ENCODE data around the gene MSX1. TPM values are rescaled to one million over a fixed set of nuclear protein-coding genes. Genes with fewer than 3 reads are reported as not detected.

MSX1 gene
- total RNA-seq, 2 experiments from 2014 or later, result not detected

GRCh38 chr4:4899202-4899925 lies 39.9 kb downstream of the MSX1 start:
- ChIA-PET CTCF (no interaction called here), POLR2A (no interaction called here)
- H3K27me3 Mint-ChIP-seq, result peaks cover 3% of the 10 kb centered on the region

GRCh38 chr4:4901877-4902276 lies 42.4 kb downstream of the MSX1 start:
- no peaks in the 10 kb centered on the region for H3K9me3 Mint-ChIP-seq
- H3K4me1 Mint-ChIP-seq, result no peaks in the 10 kb centered on the region
- DNase-seq, result no peak
- POLR2A ChIA-PET, result no interaction called here
- no peak overlapping the region for H3K27ac Mint-ChIP-seq
- H3K36me3 Mint-ChIP-seq (ENCODE audit: low read depth), result no peaks in the 10 kb centered on the region
- H3K27me3 Mint-ChIP-seq, result peaks cover 6% of the 10 kb centered on the region
- no peak overlapping the region for H3K4me3 Mint-ChIP-seq
- CTCF ChIA-PET, result no interaction called here

More at GRCh38 chr4:4899202-4899925, 39.9 kb downstream of the MSX1 start:
- no peak overlapping the region for H3K4me3 Mint-ChIP-seq
- H3K36me3 Mint-ChIP-seq (ENCODE audit: low read depth), result no peaks in the 10 kb centered on the region
- no peak overlapping the region for H3K27ac Mint-ChIP-seq
- H3K9me3 Mint-ChIP-seq, result no peaks in the 10 kb centered on the region
- H3K4me1 Mint-ChIP-seq, result no peaks in the 10 kb centered on the region
- DNase-seq, result no peak

GRCh38 chr4:4912155-4912554 lies 52.7 kb downstream of the MSX1 start:
- DNase-seq, result no peak
- ChIA-PET CTCF (no interaction called here), POLR2A (no interaction called here)
- Mint-ChIP-seq H3K4me3 (no peak overlapping the region), H3K9me3 (no peaks in the 10 kb centered on the region), H3K27me3 (peaks cover 10% of the 10 kb centered on the region), H3K4me1 (no peaks in the 10 kb centered on the region), H3K27ac (no peak overlapping the region), H3K36me3 (ENCODE audit: low read depth) (no peaks in the 10 kb centered on the region)

GRCh38 chr4:4913147-4913561 lies 53.7 kb downstream of the MSX1 start:
- POLR2A ChIA-PET, result no interaction called here
- Mint-ChIP-seq H3K27me3 (peaks cover 5% of the 10 kb centered on the region), H3K9me3 (no peaks in the 10 kb centered on the region), H3K4me3 (no peak overlapping the region), H3K27ac (no peak overlapping the region), H3K4me1 (no peaks in the 10 kb centered on the region), H3K36me3 (ENCODE audit: low read depth) (no peaks in the 10 kb centered on the region)
- no peak for DNase-seq
- CTCF ChIA-PET, result no interaction called here

Other genes starting within 250 kb of the MSX1 start
- not detected for gene CYTL1, start 159.8 kb downstream of the MSX1 start, total RNA-seq
- not detected for gene STK32B, start 191.8 kb downstream of the MSX1 start, total RNA-seq